HG03175 (cell line): ENCODE data around the gene TTC17.
"Not testable (repeated sequence)": the region's sequence is repeated elsewhere in the genome, so short reads cannot be mapped to it uniquely, and the experiment has no call there.

ENCODE experiments used
- ATAC-seq: cut with Tn5 transposase; IDR thresholded peaks from one replicate; pipeline ENCODE4 v1.9.1; 2021; ENCODE audit warnings: mild to moderate bottlenecking, moderate library complexity; ENCODE audit not compliant: unreplicated experiment

TTC17 gene

GRCh38 chr11:43459246-43459645, 100.5 kb downstream of the TTC17 start:
- no peak for ATAC-seq

DNA sequence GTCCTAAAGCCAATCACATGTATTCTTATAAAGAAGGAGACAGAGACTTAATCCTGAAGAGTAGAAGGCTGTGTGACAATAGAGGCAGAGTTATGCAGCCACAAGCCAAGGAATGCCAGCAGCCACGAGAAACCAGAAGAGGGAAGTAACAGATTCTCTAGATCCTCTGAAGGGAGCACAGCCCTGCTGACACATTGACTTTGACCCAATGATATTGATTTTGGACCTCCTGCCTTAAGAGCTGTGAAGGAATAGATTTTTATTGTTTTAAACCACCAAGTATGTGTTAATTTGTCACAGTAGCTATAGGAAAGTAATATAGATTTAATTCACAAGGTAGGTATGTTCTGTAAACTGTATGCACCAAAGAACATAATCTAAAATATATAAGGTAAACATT, 103.6 kb downstream of the TTC17 start:
- ATAC-seq = no peak

DNA sequence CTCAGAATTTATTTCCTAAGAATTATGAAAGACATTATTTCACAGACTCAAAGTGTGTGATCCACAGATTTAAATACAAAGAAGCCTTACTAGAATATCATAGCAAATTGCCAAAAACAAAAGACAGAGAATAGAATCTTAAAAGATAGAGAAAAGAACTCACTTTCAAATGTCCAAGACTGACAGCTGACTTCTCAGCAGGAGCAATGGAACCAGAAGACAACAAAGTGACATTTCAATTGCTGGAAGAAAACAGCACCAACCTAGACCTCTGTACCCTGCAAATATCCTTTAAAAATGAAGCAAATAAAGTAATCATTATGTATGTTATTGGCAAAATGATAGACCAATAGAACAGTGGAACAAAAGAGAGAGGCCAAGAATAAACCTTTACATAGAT, 109.2 kb downstream of the TTC17 start:
- no peak for ATAC-seq

- ATAC-seq = not testable (repeated sequence)
Observed at GRCh38 chr11:43477491-43477890, 118.8 kb downstream of the TTC17 start.

GRCh38 chr11:43486141-43486540, 127.4 kb downstream of the TTC17 start:
- no peak for ATAC-seq

GRCh38 chr11:43489869-43490465, 131.2 kb downstream of the TTC17 start:
- ATAC-seq = no peak

GRCh38 chr11:43492701-43493100, 134.0 kb downstream of the TTC17 start:
- ATAC-seq = no peak

DNA sequence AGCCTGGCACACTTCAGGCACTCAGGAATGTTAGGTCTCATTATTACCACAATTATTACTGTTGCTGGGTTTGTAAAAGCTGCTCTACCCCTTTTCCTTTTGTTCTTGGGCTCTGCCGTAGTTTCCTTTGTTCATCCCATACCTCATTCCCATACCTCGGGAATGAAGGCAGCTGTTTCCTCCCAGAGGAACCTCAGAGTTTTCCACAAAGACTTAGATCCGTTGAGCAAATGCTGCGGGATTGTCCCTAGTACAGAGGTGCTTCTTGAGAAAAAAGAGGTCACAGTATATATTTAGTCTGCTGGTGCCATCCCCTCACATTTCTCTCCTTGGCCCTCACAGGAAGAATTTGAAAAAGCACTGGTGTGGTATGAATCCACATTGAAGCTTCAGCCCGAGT, 134.7 kb downstream of the TTC17 start:
- no peak for ATAC-seq

DNA sequence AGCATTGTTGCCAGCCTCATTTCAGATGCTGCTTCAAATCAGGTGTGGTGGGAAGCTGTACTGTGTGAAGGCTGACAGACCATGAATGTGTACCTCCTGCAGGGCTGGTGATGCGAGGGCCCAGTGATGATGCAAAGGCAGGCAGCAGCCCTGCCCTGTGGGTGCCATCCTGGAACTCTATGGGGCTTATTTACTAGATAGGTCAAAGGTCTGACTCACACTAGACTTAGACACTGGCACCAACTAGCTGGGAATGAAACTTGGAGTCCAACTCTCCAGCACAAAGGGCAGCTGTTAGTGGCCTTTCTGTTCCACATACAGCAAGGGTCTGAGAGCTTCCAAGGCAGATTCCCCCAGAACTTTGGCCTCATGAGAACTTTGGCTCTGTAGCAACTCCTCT, 138.4 kb downstream of the TTC17 start:
- ATAC-seq = no peak

- ATAC-seq = no peak
Observed at GRCh38 chr11:43498561-43498960, 139.8 kb downstream of the TTC17 start.

DNA sequence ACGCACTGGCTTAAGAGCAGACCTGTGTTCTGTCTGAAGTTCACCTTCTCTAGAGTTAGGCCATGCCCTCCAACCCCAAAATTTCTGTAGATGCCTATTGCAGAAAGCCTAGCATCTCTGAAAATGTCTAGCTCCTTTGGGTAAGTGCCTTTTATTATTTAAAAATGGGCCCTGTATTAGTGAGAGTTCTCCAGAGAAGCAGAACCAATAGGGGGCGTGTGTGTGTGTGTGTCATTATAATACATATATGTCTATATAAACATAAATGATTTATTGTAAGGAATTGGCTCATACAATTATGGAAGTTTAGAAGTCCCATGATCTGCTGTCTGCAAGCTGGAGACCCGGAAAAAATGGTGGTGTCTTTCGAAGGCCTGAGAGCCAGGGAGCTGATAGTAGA, 144.7 kb downstream of the TTC17 start:
- ATAC-seq = no peak

DNA sequence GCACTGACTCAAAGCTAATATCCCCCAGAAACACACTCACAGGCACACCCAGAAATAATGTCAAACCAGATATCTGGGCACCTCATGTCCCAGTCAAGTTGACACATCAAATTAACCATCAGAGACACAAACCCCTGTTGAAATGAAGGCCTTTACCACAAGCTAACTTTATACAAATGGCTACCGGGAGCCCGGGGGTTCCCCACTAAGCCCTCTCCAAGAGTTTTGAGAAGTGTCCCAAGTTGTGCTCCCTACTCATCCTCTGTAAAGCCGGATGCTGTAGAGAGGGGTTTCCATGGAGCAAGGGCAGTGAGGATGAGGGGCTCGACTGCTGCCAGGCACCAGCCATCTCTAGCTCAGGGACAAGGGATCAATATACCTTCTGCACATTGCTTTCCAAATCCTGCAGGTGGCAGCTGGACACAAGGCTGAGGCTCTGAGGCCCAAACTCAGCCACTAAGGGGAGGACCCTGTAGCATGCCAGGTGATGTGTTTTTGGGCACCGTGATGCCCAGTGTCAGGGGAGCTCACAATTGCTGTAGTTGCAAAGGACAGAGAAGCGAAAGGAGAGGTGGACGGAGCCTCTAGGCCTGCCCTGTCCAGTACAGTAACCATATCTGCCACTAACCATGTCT, 145.7 kb downstream of the TTC17 start:
- ATAC-seq = no peak

GRCh38 chr11:43505171-43505570, 146.5 kb downstream of the TTC17 start:
- ATAC-seq = no peak

- no peak for ATAC-seq
Observed at GRCh38 chr11:43507171-43507570, 148.5 kb downstream of the TTC17 start.

DNA sequence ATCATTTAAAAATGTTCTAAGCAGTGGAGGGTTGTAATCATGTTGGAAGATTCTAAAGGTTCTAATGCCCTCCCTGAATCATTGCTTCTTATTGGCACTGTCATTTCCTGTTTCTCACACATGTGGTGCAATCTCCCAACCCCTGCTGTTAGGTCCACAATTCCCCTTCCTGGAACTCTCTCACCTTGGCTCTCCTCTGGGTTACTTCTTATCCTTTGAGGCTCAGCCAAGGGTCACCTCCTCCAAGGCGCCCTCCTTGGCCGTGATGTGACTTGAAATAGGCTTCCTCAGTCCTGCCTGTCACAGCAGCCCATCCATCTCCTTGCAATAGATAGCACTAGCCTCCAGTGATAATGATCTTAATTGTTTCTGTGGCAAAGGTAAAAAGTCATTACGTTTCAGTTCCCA, 149.8 kb downstream of the TTC17 start:
- no peak for ATAC-seq

- ATAC-seq = no peak
Observed at GRCh38 chr11:43511959-43512358, 153.2 kb downstream of the TTC17 start.

- no peak for ATAC-seq
Observed at GRCh38 chr11:43515090-43515489, 156.4 kb downstream of the TTC17 start.

- no peak for ATAC-seq
Observed at GRCh38 chr11:43516316-43516850, 157.7 kb downstream of the TTC17 start.

GRCh38 chr11:43517518-43517917, 158.8 kb downstream of the TTC17 start:
- no peak for ATAC-seq

- no peak for ATAC-seq
Observed at GRCh38 chr11:43518408-43519160, 159.9 kb downstream of the TTC17 start.

DNA sequence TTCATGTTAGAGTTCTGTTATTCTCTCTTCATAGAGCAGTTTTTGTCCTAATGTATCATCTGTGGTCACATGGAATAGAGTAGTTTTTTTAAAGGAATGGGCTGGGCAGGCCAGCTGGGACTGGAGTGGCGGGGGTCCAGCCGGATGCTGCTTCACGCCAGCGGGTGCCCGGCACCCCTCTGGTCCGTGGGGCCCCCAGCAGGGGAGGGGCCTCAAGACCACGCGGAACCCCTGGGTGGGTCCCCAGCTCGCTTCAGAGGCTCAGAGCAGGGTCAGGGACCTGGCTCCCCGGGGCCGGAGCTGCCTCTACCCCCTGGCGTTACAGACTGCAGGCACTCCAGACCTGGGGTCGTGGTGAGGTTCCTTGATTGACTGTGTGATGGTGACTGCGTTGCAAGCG, 162.8 kb downstream of the TTC17 start:
- no peak for ATAC-seq

- no peak for ATAC-seq
Observed at GRCh38 chr11:43523632-43524031, 164.9 kb downstream of the TTC17 start.
